HuH-7.5 (cell line): ENCODE data around the gene BRCC3.

ENCODE experiments used
- DNase-seq: peaks from one replicate; pipeline ENCODE4 v3.0.0; 2011; ENCODE audit warnings: low spot score

BRCC3 gene

GRCh38 chrX:155056877-155057792 is 14.2 kb upstream of the BRCC3 start:
- DNase-seq: no peak

DNA sequence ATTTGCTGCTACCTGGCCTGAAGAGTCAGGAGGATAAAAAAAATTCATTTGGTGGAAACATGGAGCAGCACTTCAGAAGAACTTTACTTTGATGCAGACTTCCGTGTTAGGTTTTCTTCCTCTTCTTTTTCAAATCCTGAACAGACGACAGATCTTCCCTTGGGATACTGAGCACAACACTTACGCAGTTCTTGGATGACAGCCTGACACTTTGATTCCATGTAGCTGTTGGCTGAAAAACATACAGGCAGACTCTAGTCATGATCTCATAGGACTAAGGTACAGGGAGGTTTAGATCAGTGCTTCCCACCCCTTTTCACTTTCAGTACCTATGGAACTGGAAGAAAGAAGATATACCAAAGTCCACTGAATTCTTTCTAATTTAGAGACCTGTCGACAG is 9.5 kb upstream of the BRCC3 start:
- no peak for DNase-seq

GRCh38 chrX:155065035-155065734 is 6.1 kb upstream of the BRCC3 start:
- DNase-seq: no peak

DNA sequence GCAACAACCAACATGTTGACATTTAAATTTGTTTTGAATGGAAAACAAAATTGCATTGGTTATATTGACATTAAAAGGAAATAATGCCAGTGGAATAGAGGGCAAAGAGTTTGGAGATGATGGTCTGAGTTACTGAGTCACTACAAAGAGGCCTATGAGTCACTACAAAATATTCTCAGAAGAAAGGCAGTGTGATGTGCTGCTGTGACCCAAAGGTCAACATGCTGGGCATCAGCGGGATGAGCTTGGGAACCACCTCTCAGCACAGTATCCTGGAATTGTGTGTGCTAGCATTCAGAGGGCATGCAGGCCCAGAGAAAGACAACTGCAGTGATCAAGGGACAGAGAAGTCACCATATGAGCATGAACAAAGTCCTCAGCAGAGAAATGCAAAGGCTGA is 3.1 kb upstream of the BRCC3 start:
- DNase-seq: no peak

DNA sequence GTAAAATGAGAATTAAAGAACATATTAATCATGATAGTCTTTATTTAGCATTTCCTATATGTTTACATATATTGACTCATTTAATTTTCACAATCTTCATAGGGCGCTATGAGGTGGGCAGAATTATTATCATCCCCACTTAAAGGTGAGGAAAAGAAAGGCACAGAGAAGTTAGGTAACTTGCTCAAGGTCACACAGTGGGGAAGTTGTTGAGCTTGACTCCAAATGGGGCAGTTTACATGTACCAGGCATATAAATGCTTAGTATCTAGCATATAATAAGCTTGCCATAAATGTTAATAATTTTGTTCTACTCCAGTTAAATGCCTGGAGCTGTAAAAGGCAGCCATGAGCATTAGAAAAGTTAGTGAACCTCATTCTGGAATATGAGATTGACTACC is 1.9 kb upstream of the BRCC3 start:
- DNase-seq: no peak

GRCh38 chrX:155070038-155070437 is 1.3 kb upstream of the BRCC3 start:
- no peak for DNase-seq

DNA sequence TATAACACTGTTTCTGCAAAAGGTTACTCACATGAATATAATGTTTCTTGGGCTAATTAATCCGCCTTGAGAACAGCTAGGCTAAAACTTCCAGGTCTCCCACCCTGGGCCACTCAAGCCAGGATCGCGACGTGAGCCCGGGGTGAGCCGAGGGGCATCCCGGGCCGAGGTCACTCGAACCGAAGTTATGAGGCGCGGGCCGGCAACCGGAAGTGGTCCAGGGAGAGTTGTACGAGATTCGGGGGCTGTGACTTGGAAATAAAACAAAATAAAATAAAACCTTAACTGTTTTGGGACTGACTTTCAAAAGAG is 689 bp upstream of the BRCC3 start:
- DNase-seq: no peak

DNA sequence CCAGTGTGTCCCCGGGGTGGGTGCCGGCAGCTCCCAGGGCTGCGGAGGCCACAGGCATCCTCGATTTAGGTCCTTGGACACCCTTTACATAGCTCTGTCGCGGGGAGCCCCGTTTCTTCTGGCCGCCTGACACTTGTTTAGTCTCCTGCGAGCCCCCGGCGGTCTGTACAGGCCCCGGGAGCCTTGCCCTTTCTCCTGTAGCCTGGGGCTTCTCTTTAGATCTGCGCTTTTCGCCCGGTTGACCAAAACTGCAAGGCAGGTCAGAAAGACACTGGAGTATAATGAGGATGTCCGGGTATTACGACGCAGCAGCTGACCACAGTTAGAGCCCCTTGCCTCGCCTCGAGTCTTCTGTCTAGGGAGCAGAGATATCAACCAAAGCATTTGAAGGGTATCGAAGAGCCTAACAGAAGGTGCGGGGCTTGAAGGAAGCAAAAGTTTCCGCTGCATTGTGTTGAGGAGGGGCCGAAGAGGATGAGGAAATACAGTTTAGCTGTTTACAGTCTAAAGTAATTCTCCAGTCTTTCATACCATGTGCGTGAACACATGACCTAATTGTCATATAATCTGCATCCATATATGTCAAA is 479 bp downstream of the BRCC3 start:
- DNase-seq: no peak

GRCh38 chrX:155086202-155086840 is 15.0 kb downstream of the BRCC3 start:
- DNase-seq: peak; percentile 8

GRCh38 chrX:155086961-155087735 is 15.8 kb downstream of the BRCC3 start:
- DNase-seq: no peak

DNA sequence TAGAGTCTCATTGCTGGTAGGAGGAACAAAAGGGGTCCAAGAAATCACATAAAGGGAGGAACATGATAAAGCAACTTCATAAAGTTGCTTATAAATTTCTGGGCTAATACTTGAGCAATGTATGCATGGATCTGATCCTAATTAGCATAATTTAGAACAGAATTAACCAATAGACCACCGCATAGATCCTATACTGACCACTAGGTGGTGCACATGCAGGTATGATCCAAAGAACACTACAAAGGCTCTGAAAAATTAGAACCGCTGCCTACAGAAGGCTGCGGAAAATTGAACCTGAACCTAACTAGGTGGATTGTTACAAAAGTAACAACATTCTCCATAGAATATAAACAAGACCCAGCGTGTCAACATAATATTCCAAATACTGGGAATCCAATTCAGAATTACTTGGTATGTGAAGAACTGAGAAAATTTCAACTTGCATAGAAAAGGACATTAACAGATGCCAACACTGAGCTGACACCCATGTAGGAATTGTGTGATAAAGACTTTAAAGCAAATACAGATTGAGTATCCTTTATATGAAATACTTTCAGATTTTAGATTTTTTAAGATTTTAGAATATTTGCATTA is 23.3 kb downstream of the BRCC3 start:
- peak; percentile 5 for DNase-seq

- DNase-seq: no peak
Observed at GRCh38 chrX:155105919-155106318, 34.6 kb downstream of the BRCC3 start.

DNA sequence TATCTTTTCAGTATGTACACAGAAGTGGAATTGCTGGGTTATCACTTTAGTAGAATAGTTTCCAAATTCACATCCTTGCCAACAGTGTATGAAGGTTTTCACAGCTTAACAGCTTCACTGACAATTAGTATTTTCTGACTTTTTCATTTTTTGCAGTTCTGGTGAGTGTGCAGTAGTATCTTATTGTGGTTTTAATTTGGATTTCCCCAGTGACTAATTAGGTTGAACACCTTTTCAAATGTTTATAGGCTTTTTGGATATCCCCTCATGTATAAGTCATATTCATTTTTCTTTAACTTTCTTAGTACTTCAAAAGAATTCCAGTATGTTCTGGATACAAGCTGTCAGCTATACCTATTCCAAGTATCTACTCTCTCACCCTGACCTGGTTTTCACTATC is 37.1 kb downstream of the BRCC3 start:
- no peak for DNase-seq

DNA sequence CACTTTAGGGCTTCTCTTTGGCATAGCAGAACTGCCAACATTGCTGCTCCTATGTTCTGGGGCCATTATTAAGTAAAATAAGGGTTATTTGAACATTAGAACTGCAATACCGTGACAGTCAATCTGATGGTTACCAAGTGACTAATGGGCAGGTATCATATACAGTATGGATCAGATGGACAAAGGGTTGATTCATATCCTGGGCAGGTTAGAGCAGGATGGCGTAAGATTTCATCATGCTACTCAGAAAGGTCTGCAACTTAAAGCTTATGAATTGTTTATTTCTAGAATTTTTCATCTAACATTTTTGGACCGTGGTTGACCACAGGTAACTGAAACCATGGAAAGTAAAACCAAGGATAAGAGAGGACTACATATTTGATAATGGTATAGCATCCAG is 40.9 kb downstream of the BRCC3 start:
- DNase-seq: no peak

DNA sequence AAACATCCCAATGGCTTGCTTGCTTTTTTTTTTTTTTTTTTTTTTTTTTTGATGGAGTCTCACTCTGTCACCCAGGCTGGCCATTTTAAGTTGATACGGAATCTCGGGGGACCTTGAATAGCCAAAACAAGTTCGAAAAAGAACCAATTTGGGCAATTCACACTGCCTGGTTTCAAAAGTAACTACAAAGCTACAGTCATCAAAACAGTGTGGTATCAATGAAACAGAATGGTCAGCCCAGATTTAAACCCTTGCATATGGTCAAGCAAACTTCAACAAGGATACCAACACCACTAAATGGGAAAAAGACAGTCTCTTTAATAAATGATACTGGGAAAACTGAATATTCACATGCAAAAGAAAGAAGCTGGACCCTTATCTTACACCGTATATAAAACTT is 41.8 kb downstream of the BRCC3 start:
- no peak for DNase-seq

GRCh38 chrX:155115174-155115819 is 44.0 kb downstream of the BRCC3 start:
- no peak for DNase-seq

DNA sequence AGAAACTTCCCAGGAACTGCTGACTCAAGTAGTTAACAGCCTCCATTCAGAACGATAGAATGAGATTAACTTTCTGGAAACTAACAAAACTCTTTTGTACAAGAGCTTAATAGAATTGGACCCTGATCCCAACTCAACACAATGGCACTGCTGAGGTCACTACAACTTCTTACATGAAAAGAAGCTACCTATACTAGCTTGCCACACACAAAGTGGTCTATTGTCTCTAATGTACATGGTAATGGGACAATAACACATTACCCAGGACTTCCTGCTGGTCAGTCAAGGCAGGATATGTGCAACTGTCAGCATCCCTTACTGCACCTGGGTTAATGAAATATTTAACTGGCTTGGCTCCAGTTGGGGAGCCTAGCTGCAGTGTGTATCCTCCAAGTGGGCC is 56.2 kb downstream of the BRCC3 start:
- no peak for DNase-seq

- DNase-seq: no peak
Observed at GRCh38 chrX:155127940-155128339, 56.6 kb downstream of the BRCC3 start.

GRCh38 chrX:155132110-155132509 is 60.8 kb downstream of the BRCC3 start:
- no peak for DNase-seq

GRCh38 chrX:155134255-155134654 is 62.9 kb downstream of the BRCC3 start:
- no peak for DNase-seq

- DNase-seq: no peak
Observed at GRCh38 chrX:155143959-155144548, 72.7 kb downstream of the BRCC3 start.
